Measurements from ENCODE around the gene FCRLB. TPM values are rescaled to one million over a fixed set of nuclear protein-coding genes. Genes with fewer than 3 reads are reported as not detected.

The FCRLB gene
- total RNA-seq, 2 donors from 2014 or later, result 0.68 TPM; not detected in 1

- DNase-seq (ENCODE audit: low spot score) (no peak), ATAC-seq (ENCODE audit: insufficient number of reproducible peaks, low FRiP score, low read depth) (no peak)
- Histone ChIP-seq H3K27me3 (replicated peaks; ENCODE audit: insufficient read depth) (no peaks in the 10 kb centered on the region), H3K9me3 (no peaks in the 10 kb centered on the region), H3K4me1 (ENCODE audit: control insufficient read depth in 1 of 2, low read depth in 2 of 2) (peaks cover 19 to 22% of the 10 kb centered on the region in 2 donors), H3K27ac (peak overlapping the region in 1 of 2 donors; percentile 13), H3K36me3 (no peaks in the 10 kb centered on the region), H3K4me3 (no peak overlapping the region)
- no peak for TF ChIP-seq CTCF (IDR thresholded peaks at IDR 0.05)
Observed at GRCh38 chr1:161772397-161772796, 51.1 kb downstream of the FCRLB start.

DNA sequence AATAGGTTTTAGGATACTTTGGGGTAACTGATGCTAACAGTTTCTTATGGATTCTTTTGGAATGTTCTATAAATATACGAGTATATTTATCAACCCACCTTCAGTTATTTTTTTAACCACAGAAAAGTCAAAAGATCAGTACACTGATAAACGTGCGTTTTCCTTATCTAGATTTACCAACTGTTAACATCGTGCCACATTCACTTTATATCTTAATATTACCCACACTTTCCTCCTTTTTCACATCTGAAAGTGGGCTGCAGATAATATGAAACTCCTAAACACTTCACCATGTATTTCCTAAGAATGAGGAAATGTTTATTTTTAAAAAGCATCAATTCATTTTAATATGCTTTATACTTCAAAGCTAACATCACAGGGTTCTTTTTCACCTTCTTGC lies 52.4 kb downstream of the FCRLB start:
- ATAC-seq (ENCODE audit: insufficient number of reproducible peaks, low FRiP score, low read depth), result no peak
- Histone ChIP-seq H3K36me3 (no peaks in the 10 kb centered on the region), H3K27ac (no peak overlapping the region), H3K4me1 (ENCODE audit: control insufficient read depth in 1 of 2, low read depth in 2 of 2) (peaks cover 12 to 15% of the 10 kb centered on the region in 2 donors), H3K4me3 (no peak overlapping the region), H3K9me3 (no peaks in the 10 kb centered on the region), H3K27me3 (replicated peaks; ENCODE audit: insufficient read depth) (no peaks in the 10 kb centered on the region)
- no peak for TF ChIP-seq CTCF (IDR thresholded peaks at IDR 0.05)
- DNase-seq (ENCODE audit: low spot score), result no peak

- Histone ChIP-seq H3K4me1 (ENCODE audit: control insufficient read depth in 1 of 2, low read depth in 2 of 2) (peaks cover 0 to 12% of the 10 kb centered on the region in 2 donors), H3K9me3 (no peaks in the 10 kb centered on the region), H3K27ac (no peak overlapping the region), H3K4me3 (no peak overlapping the region), H3K36me3 (peaks cover 3% of the 10 kb centered on the region), H3K27me3 (replicated peaks; ENCODE audit: insufficient read depth) (no peaks in the 10 kb centered on the region)
- DNase-seq (ENCODE audit: low spot score) (no peak), ATAC-seq (ENCODE audit: insufficient number of reproducible peaks, low FRiP score, low read depth) (no peak)
- no peak for TF ChIP-seq CTCF (IDR thresholded peaks at IDR 0.05)
Observed at GRCh38 chr1:161777261-161777660, 55.9 kb downstream of the FCRLB start.

Other genes starting within 250 kb of the FCRLB start
- 100 to 1,000 TPM; 113 to 169 TPM for gene FCGR2A, start 216.1 kb upstream of the FCRLB start, total RNA-seq
- gene HSPA6, start 197.0 kb upstream of the FCRLB start, total RNA-seq, result 10 to 100 TPM in 1 of 2 donors, 1 to 10 TPM in 1; 7.7 to 11.9 TPM
- gene FCGR3A, start 171.7 kb upstream of the FCRLB start, total RNA-seq, result 10 to 100 TPM; 41.2 to 46.8 TPM
- gene FCGR3B, start 90.4 kb upstream of the FCRLB start, total RNA-seq, result 1 to 10 TPM; 2.7 to 4.6 TPM
- gene FCGR2B, start 58.4 kb upstream of the FCRLB start, total RNA-seq, result 10 to 100 TPM; 20.2 to 65.9 TPM
- not detected for gene FCRLA, start 14.3 kb upstream of the FCRLB start, total RNA-seq
- 10 to 100 TPM; 17.3 to 27.9 TPM for gene DUSP12, start 28.2 kb downstream of the FCRLB start, total RNA-seq
- 10 to 100 TPM; 26.9 to 37.6 TPM for gene ATF6, start 44.8 kb downstream of the FCRLB start, total RNA-seq